ENCODE results near the gene PSMA6.
"Not testable (repeated sequence)": the region's sequence is repeated elsewhere in the genome, so short reads cannot be mapped to it uniquely, and the experiment has no call there.

Gene PSMA6

GRCh38 chr14:35346738-35347322, 54.6 kb downstream of the PSMA6 start (continued):
- TF ChIP-seq ZNF792 (tag by site-specific recombination; IDR thresholded peaks at IDR 0.05) = no peak
- no peak for TF ChIP-seq ZNF112 (tag by site-specific recombination; IDR thresholded peaks at IDR 0.05)
- TF ChIP-seq ZNF114 (tag by site-specific recombination; IDR thresholded peaks at IDR 0.05) = no peak

GRCh38 chr14:35347323-35348043, 55.3 kb downstream of the PSMA6 start:
- CTCF ChIA-PET = interaction anchor here (0.6 kb wide), 1 partner anchor 192 kb away, joined by 9 read pairs; no protein-coding TSS in a partner anchor
- no peaks in the 10 kb centered on the region for H3K36me3 ChIP-seq (ENCODE audit: control insufficient read depth in 2 of 2, insufficient read depth in 1 of 2, low read length in 2 of 2)
- POLR2A ChIA-PET = no interaction called here
- H3K4me1 ChIP-seq (ENCODE audit: control insufficient read depth, insufficient read depth, low read length) = no peaks in the 10 kb centered on the region
- no peaks in the 10 kb centered on the region for H3K9me3 ChIP-seq (ENCODE audit: control insufficient read depth, insufficient read depth, low read depth, low read length)
- H3K27ac ChIP-seq (ENCODE audit: extremely low read depth, low read depth, low read length) = no peak overlapping the region
- H3K4me3 ChIP-seq (ENCODE audit: low read depth, low read length) = no peak overlapping the region
- TF ChIP-seq ZNF335 (tag by site-specific recombination; conservative IDR thresholded peaks at IDR 0.05) (no peak), ZNF449 (tag by site-specific recombination; IDR thresholded peaks at IDR 0.05) (peak; percentile 65; the same call in 1 of the 2 replicates)

GRCh38 chr14:35348044-35348380, 55.8 kb downstream of the PSMA6 start:
- H3K9me3 ChIP-seq (ENCODE audit: control insufficient read depth, insufficient read depth, low read depth, low read length); H3K4me1 ChIP-seq (ENCODE audit: control insufficient read depth, insufficient read depth, low read length); H3K36me3 ChIP-seq (ENCODE audit: control insufficient read depth in 2 of 2, insufficient read depth in 1 of 2, low read length in 2 of 2); POLR2A ChIA-PET; H3K4me3 ChIP-seq (ENCODE audit: low read depth, low read length); H3K27ac ChIP-seq (ENCODE audit: extremely low read depth, low read depth, low read length): not testable (repeated sequence)
- CTCF ChIA-PET = interaction anchor here (0.6 kb wide), 1 partner anchor 193 kb away, joined by 9 read pairs; no protein-coding TSS in a partner anchor

GRCh38 chr14:35349496-35350365, 57.5 kb downstream of the PSMA6 start:
- no peaks in the 10 kb centered on the region for H3K36me3 ChIP-seq (ENCODE audit: control insufficient read depth in 2 of 2, insufficient read depth in 1 of 2, low read length in 2 of 2)
- CTCF ChIA-PET = no interaction called here
- H3K27ac ChIP-seq (ENCODE audit: extremely low read depth, low read depth, low read length) = no peak overlapping the region
- no peaks in the 10 kb centered on the region for H3K9me3 ChIP-seq (ENCODE audit: control insufficient read depth, insufficient read depth, low read depth, low read length)
- no peak overlapping the region for H3K4me3 ChIP-seq (ENCODE audit: low read depth, low read length)
- H3K4me1 ChIP-seq (ENCODE audit: control insufficient read depth, insufficient read depth, low read length) = no peaks in the 10 kb centered on the region
- POLR2A ChIA-PET = no interaction called here
- TF ChIP-seq KLF9 (tag by site-specific recombination; IDR thresholded peaks at IDR 0.05; ENCODE audit: low read depth) (no peak), ZNF510 (tag by site-specific recombination; IDR thresholded peaks at IDR 0.05; ENCODE audit: insufficient replicate concordance) (no peak), ZNF518A (tag by site-specific recombination; conservative IDR thresholded peaks at IDR 0.05; ENCODE audit: low read depth) (no peak), ZNF645 (tag by site-specific recombination; IDR thresholded peaks at IDR 0.05) (no peak), ZNF202 (tag by site-specific recombination; IDR thresholded peaks at IDR 0.05; ENCODE audit: borderline replicate concordance) (no peak), ZNF571 (tag by site-specific recombination; IDR thresholded peaks at IDR 0.05) (no peak), MYNN (tag by site-specific recombination; IDR thresholded peaks at IDR 0.05; ENCODE audit: borderline replicate concordance) (no peak), ZNF843 (tag by site-specific recombination; IDR thresholded peaks at IDR 0.05) (no peak), AEBP2 (tag by site-specific recombination; IDR thresholded peaks at IDR 0.05; ENCODE audit: borderline replicate concordance) (no peak), ZNF560 (tag by site-specific recombination; IDR thresholded peaks at IDR 0.05; ENCODE audit: borderline replicate concordance) (no peak)
